GM19455 (cell line): ENCODE results near the gene WDFY3.

Source experiments
- ATAC-seq: cut with Tn5 transposase; IDR thresholded peaks from one replicate; pipeline ENCODE4 v1.9.1; 2021; ENCODE audit not compliant: unreplicated experiment

WDFY3 gene

DNA sequence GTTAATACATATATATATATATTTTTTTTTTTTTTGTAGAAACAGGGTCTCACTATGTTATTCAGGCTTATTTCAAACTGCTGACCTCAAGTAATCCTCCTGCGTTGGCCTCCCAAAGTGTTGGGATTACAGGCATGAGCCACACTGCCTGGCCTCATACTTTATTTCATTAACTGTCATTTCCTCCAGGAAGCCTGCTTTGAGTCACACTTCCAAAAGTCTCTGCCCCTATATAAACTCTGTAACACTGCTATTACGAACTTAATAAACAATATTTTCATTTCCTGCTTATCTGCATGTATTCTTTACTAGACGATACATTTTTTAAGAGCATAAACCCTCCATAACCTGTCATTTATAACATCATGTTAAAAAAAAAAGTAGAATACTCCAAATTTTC lies 167.2 kb downstream of the WDFY3 start:
- no peak for ATAC-seq

DNA sequence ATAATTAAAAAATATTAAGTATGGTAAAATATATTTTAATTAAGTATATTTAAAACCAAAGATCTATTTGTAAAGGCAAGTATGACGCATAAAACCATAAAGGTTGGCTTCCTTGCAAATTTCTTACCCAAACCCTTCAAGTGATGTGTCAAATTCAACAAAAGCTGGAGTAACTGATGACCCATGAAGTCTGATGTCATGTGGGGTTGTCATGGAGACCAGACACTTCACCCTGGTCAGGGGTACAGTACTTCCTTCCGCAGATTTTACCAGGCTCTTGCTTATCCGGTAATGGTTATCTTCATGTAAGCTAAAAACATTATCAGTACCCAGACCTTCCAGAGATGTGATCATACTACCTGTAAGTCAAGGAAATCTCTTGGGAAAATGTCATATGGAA lies 170.1 kb downstream of the WDFY3 start:
- no peak for ATAC-seq

DNA sequence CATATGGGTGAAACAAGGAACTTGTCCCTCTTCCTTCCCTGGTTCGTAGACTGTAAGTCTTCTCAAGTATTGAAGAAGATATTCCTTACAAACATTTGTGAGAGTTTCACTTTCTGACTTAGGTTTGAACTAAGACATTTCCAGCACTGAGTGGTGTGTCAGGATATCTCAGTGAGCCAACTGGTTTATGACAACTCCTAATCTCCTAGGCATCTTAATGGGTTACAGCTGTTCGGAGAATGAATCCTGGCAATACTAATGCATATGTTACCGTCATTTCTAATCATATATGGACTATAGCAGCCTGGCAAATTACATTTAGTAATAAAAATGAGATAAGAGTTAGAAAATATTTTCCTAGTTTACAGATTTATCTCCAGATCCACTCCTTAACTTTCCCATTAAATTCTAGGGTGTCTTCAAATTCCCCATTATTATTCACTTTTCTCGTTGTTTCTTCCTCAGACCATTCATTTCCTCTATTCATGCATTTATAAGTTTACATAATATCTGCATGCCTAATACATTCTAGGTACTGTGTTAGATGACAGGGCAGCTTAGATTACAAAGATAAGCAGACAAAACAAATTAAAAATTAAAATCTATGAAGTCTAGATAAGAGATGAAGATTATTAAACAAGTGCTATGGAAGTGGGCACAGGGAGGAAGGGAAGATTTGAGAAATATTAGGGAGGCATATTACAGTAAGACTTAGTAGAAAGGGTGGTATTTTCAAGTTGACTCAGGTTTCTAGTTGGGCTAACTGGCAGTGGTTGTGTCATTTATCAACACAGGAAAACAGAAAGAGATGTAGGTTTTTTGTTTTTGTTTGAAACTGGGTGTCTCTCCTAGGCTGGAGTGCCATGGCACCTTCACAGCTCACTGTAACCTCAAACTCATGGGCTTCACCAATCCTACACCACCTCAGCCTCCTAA lies 173.9 kb downstream of the WDFY3 start:
- no peak for ATAC-seq

DNA sequence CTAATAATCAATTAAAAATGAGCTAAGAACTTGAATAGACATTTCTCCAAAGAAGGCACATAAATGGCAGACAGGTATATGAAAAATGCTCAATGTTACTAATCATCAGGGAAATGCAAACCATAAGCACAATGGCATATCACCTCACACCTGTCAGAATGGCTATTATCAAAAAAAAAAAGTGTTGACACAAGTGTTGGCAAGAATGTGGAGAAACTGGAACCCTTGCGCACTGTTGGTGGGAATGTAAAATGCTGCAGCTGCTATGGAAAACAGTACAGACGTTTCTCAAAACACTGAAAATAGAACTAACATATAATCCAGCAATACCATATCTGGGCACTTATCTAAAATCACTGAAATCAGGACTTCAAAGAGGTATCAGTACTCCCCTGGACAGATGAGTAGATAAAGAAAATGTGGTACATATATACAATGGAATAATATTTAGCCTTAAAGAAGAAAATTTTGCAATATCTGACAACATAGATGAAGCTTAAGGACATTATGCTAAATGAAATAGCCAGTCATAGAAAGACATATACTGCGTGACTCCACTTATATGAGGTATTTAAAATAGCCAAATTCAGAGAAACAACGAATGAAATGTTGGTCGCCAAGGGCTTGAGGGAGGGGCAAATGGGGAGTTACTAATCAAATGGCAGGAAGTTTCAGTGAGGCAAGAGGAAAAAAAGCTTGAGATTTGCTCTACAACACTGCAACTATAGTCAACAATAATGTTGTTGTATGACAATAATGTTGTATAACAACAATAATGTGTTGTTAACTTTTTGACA lies 175.5 kb downstream of the WDFY3 start:
- no peak for ATAC-seq

DNA sequence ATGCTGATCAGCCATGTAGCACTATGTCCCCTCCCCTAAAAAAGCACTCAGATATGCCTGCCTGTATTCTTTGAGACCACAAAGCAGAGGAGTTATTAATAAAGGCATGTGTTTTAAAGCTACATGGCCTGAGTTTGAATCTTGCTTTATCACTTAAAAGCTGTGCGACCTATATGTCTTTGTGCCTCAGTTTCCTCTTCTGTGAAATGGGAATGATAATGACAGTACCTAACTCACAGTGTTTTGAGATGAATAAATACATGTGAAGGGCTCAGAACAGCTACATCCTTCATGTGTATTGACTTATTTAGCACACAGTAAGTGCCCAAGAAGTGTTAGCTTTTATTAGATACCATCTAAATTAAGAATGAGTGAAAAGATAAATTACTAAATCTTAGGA lies 180.0 kb downstream of the WDFY3 start:
- no peak for ATAC-seq

DNA sequence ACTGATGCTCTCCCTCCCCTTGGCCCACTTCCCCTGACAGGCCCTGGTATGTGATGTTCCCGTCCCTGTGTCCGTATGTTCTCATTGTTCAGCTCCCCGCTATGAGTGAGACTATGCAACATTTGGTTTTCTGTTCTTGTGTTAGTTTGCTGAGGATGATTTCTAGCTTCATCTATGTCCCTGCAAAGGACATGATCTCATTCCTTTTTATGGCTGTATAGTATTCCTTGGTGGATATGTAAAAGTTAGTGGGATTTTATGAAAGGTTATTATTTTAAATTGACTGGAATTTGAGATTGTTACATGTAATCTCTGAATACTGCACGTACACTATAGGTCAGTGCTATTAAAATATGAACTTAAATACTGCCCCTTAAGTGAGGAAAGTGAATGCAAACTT lies 184.0 kb downstream of the WDFY3 start:
- ATAC-seq, result no peak

DNA sequence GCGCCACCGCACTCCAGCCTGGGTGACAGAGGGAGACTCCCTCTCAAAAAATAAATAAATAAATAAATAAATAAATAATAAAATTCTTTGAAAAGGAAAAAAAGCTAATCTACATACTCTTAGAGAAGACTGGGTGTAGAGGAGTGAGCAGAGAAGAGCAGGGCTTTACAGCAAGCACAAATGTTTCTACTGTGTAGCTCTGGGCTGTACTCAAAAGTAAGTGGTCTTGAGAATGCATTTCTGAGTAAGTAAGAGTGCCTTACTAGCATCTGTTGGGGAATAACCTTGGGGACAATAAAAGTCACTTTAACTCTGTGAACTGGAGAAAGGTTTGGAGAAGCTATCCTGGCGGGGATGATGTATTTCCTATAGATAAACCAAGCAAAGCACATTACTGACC lies 185.8 kb downstream of the WDFY3 start:
- no peak for ATAC-seq

DNA sequence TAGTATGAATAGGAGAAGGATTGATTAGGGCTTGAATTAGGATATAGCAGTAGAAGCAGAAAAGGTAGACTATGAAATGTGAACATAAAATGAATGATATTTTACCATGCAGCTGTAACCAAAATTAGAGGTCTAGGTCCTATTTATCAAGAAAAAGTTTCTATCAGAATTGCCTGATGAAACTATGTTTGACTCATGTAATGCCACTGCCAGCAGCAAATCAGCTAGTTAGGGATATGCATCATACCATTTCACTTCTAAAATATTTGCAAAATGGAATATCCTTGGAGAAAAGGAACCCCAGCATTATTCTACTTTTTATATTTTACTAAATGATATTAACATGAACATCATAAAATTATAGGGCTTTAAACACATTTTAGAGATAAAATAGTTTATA lies 188.4 kb downstream of the WDFY3 start:
- ATAC-seq, result no peak

DNA sequence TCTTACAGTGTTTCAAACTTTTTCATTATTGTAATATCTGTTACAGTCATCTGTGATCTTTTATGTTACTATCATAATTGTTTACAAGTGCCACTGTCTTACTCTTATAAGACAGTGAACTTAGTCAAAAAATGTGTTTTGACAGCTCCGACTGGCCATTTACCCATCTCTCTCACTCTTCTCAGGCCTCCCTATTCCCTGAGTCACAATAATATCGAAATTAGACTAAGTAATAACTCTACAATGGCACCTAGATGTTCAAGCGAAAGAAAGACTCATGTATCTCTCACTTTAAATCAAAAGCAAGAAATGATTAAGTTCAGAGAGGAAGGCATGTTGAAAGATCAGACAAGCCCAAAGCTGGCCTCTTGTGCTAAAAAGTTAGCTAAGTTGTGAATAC lies 199.3 kb downstream of the WDFY3 start:
- no peak for ATAC-seq

DNA sequence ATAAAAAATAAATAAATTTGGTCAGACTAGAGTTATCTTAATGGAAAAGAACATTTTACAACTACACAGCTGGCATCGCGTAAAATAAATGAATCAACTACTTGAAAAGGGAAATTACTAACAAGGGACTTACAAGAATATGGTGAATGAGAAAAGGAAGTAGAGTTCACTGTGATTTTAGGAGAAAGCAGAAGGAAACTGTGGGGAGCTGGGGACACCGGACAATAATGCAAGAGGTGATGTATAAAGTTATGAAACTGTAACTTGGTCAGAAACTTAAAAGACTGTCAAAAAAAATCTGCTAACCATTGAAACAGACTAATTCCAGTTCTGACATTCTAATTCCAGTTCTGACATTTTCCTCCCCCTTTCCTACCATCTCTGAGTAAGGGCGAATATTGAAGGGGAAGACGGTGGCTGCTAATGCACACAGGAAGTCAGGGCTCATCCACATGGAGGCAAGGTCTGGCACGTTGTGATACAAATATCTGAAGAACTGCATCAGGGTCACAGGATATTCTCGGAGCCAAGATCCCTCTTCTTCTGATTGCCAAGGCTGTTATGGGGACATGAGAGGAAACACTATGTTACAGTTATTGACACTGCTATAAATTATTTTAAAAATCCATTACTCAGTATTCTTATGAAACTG lies 213.0 kb downstream of the WDFY3 start:
- no peak for ATAC-seq

DNA sequence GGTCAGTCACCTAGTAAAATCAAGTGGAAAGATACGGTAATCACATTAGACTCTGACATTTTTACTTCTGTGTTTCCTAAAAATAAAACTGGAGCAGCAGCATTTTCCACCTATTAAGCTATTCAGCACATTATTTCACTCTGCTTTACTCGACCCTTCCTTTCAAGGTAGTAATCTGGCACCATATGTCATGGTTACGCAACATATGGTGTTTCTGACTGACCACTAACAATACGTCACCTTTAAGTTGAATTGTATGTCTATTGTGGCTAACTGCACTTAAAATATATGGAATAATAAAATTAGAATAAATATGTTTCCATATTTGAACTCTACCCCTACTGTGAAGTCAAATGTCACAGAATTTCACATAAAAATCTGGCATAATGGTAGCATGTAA lies 214.8 kb downstream of the WDFY3 start:
- no peak for ATAC-seq

DNA sequence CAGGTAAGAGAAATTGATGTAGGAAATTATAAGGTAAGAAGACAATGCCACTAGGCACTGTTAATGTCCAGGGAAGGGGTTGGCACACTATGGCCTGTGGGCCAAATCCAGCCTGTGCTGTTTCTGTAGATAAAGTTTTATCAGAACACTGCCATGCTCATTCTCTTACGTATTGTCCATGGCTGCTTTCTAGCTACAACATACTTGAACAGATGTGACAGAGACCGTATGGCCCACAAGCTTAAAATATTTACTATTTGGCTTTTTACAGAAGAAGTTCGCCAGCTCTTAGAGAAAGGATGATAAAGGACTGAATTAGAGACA lies 215.6 kb downstream of the WDFY3 start:
- no peak for ATAC-seq

DNA sequence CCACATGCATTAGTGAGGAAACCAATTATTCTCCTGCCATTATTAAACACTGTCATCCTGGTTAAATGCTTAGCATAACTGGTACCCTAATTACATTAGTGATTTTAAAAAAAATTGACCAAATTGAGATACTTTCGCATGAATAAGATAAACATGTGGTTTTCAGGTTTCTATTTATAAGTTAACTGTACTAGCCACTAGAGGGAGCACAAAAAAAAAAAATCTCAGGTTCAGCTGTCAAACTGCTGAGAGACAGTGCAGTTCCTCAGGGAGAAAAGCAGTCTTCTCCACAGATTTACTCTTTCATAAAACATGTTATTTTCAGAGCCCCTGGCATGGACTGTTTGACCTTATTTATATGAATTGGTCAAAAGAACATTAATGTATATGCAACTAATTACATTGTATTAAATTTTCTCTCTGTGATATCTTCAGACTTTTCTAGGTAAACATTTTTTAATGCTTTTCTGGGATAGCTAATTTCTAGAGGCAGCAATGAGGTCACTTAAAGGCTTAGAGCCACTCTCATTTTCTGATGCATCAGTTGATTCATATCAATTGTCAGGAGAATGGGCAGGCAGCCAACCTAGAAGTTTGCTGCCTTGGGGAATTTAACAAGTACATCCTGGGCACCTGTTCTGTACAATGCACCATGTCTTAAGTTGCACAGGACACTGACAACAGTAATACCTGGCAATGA lies 216.1 kb downstream of the WDFY3 start:
- peak; percentile 85 for ATAC-seq

DNA sequence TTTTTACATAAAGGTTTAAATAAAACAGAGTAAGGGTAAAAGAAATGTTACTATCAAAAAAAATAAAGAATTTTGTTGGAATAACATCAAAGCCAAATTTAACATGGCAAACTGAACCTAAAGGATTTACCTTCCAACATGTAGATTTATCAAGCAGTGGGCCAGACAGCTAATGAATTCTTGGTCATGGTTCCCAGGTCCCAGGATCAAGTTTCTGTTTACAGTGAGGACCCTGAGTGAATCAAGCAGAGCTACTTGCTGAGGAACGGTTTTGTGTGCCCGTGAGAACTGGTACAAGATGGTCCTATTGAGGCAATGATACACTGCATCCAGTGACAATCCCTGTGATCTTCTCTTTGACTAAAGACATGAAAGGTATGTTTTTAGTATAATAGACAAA lies 226.4 kb downstream of the WDFY3 start:
- no peak for ATAC-seq

DNA sequence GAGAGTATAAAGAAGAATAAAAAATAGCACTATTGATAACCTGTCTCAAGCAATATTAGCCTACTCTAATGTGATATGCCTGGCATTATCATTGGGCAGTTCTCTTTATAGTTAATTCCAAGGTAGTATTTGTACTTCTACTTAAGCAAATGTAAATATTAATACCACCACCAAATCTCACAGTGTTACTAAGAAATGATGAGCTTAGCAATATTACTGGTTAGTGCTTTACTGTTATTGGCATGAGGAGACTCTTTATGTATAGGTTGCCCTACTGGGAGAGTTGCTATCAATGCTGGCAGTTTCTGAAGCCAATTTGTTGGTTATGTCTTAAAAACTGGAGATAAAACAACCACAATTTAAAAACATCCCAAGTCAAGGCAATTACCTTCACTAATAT lies 227.9 kb downstream of the WDFY3 start:
- ATAC-seq, result no peak

DNA sequence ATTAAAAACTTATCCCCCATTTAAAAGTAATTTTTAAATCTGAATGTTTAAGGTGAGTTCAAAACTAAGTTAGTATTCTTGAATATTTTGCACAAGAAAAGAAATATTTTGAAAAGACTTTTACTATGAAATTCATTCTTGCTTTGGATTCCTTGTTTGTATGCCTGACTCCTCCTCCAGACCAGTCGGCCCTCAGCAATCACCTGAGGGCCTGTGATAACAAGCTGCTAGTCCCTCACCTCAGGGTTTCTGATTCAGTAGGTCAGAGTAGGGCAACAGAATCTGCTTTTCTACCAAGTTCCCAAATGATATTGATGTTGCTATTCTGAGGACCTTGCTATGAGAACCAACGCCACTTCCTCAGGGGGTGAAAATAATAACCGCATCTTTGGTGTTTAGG lies 228.8 kb downstream of the WDFY3 start:
- no peak for ATAC-seq

DNA sequence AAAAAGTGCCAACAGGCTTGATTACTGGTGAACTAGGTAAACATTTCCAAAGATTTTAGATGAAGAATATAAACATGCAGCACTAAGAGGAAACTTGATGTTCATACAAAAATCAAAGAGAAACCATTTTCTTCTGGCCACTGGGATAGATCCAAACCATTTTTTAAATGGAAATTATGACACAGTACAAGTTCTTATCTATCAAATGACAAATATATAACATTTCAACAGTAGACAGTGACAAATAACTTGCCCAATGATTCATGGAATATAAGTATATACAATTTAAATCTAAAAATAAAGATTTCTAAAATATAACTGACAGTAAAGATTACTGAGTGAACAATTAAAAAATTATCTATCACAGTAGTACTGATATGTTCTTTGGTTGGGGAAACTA lies 232.5 kb downstream of the WDFY3 start:
- ATAC-seq, result no peak

DNA sequence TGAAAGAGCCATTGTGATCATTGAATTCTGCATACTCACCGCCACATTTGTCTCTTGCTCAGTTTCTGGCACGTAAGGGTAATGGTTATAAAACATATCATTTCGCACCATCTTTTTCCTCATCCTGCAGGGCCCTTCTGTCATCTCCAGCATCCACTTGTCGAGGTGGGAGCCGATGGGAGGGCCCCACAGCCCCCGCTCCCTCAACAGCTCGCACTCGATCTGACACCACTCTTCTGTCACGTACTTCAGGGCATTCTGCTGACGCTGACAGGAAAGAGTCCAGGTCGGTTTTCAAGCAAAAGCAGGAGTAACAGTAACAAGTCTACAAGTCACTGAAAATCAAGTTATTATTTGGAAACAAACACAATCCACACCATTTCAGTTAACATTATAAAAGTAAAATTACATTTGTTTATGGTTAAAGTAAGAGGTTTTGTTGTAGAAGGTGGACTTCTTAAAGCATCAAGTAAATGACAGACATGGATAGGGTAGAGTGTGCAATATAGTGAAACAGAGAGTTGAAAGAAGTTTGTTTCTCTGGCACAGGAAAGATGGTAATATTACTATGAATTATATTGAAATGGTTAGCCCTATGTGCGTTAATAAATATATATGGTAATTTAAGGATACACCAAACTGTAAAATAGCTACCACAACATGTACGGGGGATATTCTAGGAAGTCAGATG lies 233.0 kb downstream of the WDFY3 start:
- no peak for ATAC-seq

DNA sequence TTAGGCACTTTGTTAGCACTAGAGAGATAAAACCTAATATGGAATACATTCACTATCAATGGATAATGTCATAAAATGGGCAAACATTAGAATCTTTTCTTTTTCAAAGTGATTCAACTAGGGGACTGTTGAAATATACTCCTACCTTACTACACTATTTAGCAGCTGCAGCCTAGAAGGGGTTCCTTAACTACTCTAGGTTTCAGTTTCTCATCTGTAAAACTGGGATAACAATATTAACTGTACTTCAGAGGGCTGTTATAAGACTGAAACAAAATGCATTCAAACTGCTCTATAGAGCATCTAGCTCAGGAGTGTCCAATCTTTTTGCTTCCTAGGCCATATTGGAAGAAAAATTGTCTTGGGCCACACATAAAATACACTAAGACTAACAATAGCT lies 236.1 kb downstream of the WDFY3 start:
- no peak for ATAC-seq

DNA sequence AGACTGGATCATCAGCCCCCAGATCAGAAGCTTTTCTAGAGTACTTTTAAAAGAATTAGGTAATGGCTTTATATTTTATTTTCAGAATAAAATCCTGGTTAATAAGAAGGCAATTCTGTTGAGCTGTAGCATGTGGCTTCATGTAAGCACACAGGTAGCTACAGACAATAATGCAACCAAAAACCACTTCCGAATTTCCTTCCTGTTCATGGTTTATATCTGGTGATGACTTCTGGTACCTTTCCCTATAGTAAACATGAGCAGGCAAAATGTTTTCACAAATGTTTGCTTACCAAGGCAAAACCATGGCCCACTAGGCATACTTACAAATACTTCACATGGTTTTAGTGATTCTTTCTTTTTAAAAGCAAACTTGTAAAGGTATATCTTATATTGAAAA lies 239.0 kb downstream of the WDFY3 start:
- no peak for ATAC-seq

DNA sequence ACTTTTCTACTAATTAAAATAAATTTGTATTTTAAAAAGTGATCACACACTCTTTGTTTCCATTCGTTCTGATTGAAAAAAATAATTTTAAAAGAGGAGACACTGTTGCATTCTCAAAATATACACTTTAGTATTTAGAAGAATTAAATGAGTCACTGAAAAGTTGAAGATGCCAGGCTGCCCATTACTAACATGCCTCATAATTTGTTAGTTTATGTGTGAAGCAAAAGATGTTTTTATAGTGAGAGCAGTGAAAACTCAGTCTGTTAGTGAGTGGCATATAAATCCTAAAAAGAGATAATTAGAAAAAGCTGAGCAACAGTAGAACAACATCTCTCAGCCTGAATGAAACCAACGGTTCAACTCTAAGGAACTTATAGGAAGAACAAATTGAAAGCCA lies 240.1 kb downstream of the WDFY3 start:
- no peak for ATAC-seq
